ENCODE measurements around the gene HSP90B1. TPM values are rescaled to one million over a fixed set of nuclear protein-coding genes. Genes with fewer than 3 reads are reported as not detected.
A peak's percentile ranks its signal among the peaks of the same experiment; 100 is the strongest.

Gene HSP90B1
- total and polyA plus RNA-seq, 2 of the 13 experiments (the other 11 are each of a cell fraction or from before 2014, with no cell fraction given): 800 to 954 TPM

GRCh38 chr12:103929046-103929783 lies 995 bp upstream of the HSP90B1 start (continued):
- TF ChIP-seq ZBTB40 (IDR thresholded peaks at IDR 0.05) (no peak), ZBTB40 (CRISPR knock-in tag; IDR thresholded peaks at IDR 0.05) (0 out of 2 replicates have a peak, but pooled peaks have one; percentile 13), MBNL3 (CRISPR knock-in tag; conservative IDR thresholded peaks at IDR 0.05) (no peak), CREM (IDR thresholded peaks at IDR 0.05) (peak; percentile 94; the same call in 1 of the 2 replicates), CREM (CRISPR knock-in tag; IDR thresholded peaks at IDR 0.05) (no peak), TCF7L2 (IDR thresholded peaks at IDR 0.05; ENCODE audit: low read depth, low read length) (no peak), NR2F1 (CRISPR knock-in tag; IDR thresholded peaks at IDR 0.05) (no peak), EP300 (IDR thresholded peaks at IDR 0.05; ENCODE audit: low read depth in 2 of 2, low read length in 2 of 2) (no peak), EP300 (CRISPR knock-in tag; IDR thresholded peaks at IDR 0.05; ENCODE audit: borderline replicate concordance) (no peak), ZNF740 (CRISPR knock-in tag; IDR thresholded peaks at IDR 0.05) (no peak), NRL (CRISPR knock-in tag; IDR thresholded peaks at IDR 0.05; ENCODE audit: borderline replicate concordance) (0 out of 2 replicates have a peak, but pooled peaks have one; percentile 33), RARA (CRISPR knock-in tag; IDR thresholded peaks at IDR 0.05) (peak; percentile 17; the same call in 1 of the 2 replicates), BCL3 (CRISPR knock-in tag; IDR thresholded peaks at IDR 0.05) (0 out of 2 replicates have a peak, but pooled peaks have one; percentile 60), SPEN (CRISPR knock-in tag; IDR thresholded peaks at IDR 0.05; ENCODE audit: low read depth) (peak; percentile 61; the same call in 1 of the 2 replicates), STAT6 (CRISPR knock-in tag; IDR thresholded peaks at IDR 0.05; ENCODE audit: borderline replicate concordance) (no peak), RARG (CRISPR knock-in tag; IDR thresholded peaks at IDR 0.05; ENCODE audit: low read depth) (no peak)
